Measurements from ENCODE around the gene LRCH3. TPM values are rescaled to one million over a fixed set of nuclear protein-coding genes. Genes with fewer than 3 reads are reported as not detected.

LRCH3 gene
- total RNA-seq, 4 donors from 2014 or later: 44.4 to 60.5 (median 51.5) TPM

DNA sequence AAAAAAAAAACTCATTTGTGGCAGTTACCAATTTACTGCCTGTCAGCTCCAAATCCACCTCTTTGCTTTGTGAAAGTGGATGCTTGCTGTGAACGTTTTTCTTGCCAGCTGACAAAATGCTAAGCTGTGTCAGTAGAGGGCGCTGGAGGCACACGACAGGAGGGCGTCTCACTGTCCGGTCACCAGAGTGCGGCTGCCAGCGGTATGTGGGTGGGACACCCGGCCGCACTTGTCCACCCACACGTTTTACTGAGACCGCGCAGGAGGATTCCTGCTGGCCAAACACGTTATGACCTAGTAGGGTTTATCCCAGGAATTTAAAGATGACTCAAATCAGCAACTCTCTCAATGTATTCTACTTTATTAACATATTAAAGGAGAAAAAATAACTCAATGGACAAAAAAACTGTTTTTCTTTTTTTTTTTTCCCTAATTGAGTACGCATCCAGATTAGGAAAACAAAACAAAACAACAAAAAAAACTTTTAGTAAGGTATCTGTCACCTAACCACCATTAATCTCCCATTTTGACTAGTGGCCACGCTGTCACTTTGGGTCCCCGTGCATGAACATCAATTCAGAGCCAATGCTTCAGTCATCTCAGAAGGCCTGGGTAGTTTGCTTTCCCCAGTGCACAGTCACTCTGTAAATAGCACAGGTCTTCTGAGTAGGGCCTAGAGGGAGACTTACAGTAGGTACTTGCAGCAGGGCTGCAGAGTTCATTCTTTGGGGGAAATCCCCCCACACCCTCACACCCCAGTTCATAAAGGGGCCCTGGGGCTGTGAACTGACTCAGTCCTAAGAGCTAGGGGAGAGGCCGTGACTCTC is 115.2 kb downstream of the LRCH3 start:
- TF ChIP-seq, protein P1, sequence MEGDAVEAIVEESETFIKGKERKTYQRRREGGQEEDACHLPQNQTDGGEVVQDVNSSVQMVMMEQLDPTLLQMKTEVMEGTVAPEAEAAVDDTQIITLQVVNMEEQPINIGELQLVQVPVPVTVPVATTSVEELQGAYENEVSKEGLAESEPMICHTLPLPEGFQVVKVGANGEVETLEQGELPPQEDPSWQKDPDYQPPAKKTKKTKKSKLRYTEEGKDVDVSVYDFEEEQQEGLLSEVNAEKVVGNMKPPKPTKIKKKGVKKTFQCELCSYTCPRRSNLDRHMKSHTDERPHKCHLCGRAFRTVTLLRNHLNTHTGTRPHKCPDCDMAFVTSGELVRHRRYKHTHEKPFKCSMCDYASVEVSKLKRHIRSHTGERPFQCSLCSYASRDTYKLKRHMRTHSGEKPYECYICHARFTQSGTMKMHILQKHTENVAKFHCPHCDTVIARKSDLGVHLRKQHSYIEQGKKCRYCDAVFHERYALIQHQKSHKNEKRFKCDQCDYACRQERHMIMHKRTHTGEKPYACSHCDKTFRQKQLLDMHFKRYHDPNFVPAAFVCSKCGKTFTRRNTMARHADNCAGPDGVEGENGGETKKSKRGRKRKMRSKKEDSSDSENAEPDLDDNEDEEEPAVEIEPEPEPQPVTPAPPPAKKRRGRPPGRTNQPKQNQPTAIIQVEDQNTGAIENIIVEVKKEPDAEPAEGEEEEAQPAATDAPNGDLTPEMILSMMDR (IDR thresholded peaks at IDR 0.05; ENCODE audit: low read depth): no peak

- TF ChIP-seq, protein P1 (IDR thresholded peaks at IDR 0.05; ENCODE audit: low read depth): no peak
These were observed 115.8 kb downstream of the LRCH3 start for GRCh38 chr3:197906850-197907187.

- TF ChIP-seq, protein P1 (IDR thresholded peaks at IDR 0.05; ENCODE audit: low read depth): no peak
These were observed 116.1 kb downstream of the LRCH3 start for GRCh38 chr3:197907196-197907595.

DNA sequence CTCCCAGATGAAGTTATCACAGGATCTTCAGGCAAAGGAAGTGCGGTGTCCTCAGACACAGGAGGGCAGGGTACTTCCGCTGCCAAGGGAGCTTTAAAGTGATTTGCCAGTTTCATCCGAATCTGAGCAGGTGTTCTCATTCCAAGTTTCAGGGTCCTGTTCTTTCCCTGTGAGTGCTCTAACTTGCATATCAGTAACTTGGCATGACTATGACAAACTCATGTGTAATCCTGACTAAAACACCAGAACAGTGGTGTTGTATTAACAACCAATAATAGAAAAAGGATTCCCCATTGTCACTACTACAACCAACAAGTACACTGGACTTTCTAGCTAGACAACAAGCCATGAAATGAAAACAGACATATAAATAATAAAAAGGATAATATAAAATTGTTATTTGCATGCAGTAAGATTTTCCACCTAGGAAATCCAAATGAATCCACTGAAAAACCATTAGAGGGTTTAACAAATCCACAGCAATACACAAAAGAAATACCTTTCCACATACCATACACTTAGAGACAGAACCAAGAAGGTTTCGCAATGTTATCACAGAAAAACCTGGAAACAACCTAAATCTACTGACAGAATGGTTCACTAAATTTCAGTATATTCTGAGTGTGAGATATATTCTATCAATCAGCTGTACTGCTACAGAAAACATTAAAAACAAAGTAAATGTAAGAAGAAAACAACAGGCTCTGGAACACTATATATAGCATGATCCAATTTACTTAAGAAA is 118.1 kb downstream of the LRCH3 start:
- TF ChIP-seq, protein P1 (IDR thresholded peaks at IDR 0.05; ENCODE audit: low read depth): no peak

DNA sequence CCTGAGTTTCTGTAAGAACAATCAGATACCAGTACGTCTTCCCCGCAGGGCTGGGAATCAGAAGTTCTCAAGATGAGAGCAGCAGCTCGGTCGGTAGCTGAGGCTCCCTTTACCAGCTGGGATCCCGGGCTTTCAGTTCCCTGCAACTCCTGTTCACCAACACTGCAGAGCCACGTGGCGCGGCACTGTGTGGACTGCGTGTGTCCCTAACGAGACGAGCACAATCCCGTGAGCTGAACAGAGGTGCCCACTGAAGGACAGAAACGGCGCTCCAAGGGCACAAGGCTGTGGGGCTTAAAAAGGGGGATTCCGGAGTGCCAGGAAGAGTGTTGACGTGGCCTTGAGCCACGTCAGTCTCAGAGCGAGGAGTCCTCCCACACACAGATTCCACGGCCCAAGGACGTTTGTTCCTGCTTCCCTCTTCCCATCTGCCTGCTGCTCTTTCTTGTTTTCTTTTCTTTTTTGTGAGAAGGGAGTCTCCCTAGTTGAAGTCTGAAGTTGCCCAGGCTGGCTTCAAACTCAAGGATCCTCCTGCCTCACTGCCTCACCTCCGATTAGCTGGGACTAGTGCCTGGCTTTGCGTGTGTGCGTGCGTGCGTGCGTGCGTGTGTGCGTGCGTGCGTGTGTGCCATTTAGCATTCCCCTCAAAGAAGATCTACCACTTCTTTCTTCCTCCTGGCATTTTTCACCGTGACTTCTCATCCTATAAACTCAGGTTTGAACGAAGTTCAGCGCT is 121.9 kb downstream of the LRCH3 start:
- TF ChIP-seq, protein P1 (IDR thresholded peaks at IDR 0.05; ENCODE audit: low read depth): no peak

DNA sequence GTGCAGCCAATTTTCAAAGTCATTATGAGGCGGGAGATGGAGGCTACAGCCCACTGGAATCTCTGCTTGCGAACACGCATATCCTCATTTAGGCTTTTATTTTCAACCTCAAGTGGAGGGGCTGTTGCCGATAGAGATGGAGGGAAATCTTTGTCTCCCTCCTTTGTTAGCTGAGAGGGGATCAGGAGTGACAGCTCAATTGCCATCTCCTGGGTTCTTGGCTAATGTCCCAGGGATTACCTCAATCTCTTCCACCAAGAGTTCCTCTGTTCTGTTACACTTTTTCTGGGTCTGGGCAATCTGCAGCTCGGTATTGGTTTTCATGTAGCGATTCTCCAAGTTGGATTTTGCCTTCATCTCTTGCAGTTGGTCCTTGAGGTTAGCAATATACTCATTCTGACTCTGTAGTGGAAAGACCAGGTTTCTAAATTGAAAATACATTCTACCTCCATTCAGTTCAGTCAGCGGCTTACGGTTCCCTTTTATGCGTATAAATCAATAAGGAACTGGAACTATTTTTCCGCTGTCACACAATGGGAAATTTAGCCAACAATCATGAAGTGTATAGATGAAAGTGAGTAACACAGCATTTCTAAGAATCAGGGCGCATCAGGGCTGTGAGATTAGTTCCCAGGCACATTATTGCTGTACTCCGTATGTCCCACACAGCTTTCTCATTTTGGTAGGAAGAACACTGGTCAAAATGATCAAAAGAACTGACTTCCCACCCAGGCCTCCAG is 122.8 kb downstream of the LRCH3 start:
- TF ChIP-seq, protein P1 (IDR thresholded peaks at IDR 0.05; ENCODE audit: low read depth): no peak

Data from subcutaneous adipose tissue (tissue), 4 donors.